ENCODE data around the gene FAM200B.

Gene FAM200B

DNA sequence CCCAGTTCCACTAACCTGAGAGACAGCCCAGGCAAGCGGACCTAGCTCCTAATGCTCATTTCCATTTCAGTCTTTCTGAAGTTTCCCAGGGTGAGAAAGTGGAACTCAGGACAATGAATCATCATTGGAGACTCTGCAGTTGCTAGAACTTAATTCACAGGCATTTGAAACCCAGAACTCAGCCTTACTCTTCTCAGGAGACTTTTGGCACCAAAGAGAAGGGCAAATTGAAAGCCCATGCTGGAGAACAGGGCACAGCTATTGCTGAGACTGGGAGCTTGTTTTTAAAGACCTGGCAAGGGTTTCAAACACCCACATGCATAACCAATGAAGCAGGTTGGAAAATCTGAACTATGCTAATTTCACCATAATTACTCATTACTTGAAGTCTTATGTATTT, 57.2 kb downstream of the FAM200B start:
- DNase-seq, result no peak

Data from NCI-H1417 (cell line).